ENCODE results near the gene TP53.

DNA sequence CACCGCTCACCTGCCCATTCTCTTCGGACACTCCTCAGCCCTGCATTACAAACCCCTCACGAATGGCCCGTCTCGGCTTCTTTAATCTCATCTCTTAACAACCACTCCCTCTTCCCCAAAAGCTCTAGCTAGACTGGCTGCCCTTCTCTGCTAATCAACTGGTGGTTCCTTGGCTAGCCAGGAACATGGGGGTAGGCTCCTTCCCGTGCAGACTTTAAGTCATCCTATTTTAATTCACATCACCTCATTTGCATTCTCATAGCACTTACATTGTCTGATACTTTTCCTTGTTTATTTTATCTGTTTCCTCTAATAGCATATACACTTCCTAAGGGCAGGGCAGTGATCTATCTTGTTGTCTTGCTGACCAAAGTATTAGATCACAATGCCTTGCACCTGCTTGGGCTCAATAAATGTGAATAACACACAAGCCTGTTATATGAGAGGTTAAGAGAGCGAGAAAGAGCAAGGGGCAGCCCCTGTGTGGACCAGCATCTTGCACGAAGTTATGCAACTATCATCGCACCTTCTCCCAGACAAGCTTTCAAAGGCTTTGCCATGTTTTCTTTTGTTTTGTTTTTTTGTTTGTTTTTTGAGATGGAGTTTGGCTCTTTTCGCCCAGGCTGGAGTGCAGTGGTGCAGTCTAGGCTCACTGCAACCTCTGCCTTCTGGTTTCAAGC lies 9.8 kb downstream of the TP53 start:
- TF ChIP-seq, protein P1, sequence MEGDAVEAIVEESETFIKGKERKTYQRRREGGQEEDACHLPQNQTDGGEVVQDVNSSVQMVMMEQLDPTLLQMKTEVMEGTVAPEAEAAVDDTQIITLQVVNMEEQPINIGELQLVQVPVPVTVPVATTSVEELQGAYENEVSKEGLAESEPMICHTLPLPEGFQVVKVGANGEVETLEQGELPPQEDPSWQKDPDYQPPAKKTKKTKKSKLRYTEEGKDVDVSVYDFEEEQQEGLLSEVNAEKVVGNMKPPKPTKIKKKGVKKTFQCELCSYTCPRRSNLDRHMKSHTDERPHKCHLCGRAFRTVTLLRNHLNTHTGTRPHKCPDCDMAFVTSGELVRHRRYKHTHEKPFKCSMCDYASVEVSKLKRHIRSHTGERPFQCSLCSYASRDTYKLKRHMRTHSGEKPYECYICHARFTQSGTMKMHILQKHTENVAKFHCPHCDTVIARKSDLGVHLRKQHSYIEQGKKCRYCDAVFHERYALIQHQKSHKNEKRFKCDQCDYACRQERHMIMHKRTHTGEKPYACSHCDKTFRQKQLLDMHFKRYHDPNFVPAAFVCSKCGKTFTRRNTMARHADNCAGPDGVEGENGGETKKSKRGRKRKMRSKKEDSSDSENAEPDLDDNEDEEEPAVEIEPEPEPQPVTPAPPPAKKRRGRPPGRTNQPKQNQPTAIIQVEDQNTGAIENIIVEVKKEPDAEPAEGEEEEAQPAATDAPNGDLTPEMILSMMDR (IDR thresholded peaks at IDR 0.05) = no peak
- TF ChIP-seq EP300 (IDR thresholded peaks at IDR 0.05) (no peak), MYC (IDR thresholded peaks at IDR 0.05; ENCODE audit: borderline replicate concordance, low read length) (no peak), BHLHE40 (IDR thresholded peaks at IDR 0.05; ENCODE audit: low read depth, low read length) (no peak), PBX3 (IDR thresholded peaks at IDR 0.05) (no peak), RNF2 (IDR thresholded peaks at IDR 0.05; ENCODE audit: borderline replicate concordance, low read depth) (no peak), CBX8 (IDR thresholded peaks at IDR 0.05) (no peak)

All from A549 (cell line).